Stimulated activated CD4-positive, alpha-beta T cell treated with anti-CD3 and anti-CD28 coated beads, TNF-alpha, amount 100 ng/mL, for 4 hours (primary cell): ENCODE data around the gene TOR2A.

Experiments used
- DNase-seq, 3 experiments: peaks; one replicate each; pipeline ENCODE4 v3.0.0-alpha.2; 2020; ENCODE audit warnings: low read depth in 3 of 3

TOR2A gene

DNA sequence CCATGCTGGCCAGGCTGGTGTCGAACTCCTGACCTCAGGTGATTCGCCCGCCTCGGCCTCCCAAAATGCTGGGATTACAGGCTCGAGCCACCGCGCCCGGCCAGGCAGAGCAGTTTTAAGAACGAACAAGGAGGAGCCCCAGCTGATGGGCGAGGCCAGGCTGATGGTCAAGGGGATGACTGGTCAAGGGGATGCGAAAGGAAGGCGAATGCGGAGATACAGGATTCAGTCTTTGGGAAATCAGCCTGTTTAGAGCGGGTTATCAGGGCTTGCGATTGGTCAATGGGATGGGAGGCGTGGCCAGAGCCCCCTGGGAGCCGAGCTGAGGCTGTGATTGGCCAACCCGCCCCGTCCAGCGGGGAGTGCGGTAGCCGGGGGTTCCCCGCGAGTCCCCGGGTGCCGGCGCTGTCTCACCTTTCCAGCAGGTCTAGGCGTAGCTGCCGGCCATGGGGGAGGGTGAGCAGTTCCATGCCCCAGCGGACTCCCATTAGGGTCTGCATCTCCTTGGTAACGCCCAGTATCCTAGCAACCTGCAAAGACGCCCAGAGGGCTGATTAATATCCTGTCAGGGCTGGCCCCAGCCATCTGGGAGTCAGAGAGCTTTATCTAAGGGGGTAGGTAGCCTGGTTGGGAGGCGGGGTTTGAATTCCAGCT, 7.5 kb upstream of the TOR2A start:
- DNase-seq: no peak

DNA sequence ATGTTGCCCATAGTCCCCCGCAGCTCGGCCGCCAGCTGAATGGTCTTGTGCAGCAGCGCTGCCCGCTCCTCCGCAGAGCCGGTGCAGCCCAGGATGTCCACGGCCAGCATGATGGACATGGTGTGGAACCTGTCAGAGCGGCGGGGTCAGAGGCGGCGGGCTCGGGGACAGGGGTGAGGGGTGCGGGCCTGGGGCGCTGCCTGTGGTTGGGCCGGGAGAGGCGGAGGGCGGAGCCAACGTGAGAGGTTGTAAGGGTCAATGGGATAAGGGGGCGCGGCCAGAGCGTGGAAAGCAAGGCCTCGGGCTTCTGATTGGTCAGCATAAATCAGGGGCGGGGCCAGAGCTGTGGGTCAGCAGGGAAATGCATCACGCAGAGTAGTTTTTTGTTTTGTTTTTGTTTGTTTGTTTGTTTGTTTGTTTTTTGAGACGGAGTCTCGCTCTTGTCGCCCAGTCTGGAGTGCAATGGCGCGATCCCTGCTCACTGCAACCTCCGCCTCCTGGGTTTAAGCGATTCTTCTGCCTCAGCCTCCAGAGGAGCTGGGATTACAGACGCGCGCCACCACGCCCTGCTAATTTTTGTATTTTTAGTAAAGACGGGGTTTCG, 6.8 kb upstream of the TOR2A start:
- DNase-seq: no peak

DNA sequence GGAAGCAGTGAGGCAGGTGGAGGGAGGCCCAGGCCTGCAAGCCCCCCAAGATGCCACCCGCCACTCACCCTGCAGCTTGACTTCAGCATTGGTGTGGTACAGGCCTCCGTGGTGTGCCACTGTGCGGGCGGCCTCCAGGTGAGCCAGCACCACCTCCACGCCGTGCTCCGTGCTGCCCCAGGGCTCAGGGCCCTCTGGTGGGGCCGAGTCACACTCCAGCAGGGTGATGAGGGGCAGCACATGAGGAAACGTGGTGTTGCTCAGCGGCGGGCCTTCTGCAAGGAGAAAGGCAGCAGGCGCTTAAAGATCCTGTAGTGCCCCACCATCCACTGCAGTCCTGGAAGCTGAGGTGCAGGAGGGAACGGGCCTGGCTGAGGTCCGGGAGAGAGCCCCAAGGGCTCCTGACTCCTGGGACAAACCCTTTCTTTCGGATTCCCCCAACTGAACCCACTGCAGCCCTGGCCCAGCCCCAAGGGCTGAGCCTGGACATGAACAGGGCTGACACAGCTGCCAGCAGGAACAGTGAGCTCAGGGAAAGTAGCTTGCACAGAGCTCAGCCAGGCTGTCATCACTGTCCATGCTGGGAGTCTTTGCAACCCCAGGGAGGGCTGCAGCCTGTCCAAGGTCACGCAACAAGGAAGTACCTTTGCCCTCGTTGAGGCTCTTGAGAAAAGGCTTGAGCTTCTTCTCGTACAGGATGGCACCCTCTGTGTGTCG, 4.7 kb upstream of the TOR2A start:
- DNase-seq: no peak

DNA sequence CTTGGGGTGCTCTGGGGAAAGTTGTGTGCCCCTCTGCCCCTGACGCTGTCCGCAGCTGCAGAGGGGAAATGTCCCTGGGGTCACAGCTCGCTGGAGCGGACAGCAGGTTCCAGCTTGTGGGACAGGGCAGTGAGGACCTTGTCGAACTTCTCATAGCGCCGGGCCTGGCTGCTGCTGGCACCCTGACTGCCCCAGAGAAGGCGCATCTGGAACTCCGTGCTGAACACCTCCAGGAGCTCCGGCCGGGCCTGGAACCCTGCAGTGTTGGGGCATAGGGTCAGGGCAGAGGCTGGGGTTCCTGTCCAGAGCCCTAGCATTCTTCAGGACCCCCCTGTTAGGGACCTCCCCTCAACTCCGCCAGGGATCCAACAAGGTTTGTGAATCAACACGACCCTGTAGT, 3.6 kb upstream of the TOR2A start:
- DNase-seq: no peak

DNA sequence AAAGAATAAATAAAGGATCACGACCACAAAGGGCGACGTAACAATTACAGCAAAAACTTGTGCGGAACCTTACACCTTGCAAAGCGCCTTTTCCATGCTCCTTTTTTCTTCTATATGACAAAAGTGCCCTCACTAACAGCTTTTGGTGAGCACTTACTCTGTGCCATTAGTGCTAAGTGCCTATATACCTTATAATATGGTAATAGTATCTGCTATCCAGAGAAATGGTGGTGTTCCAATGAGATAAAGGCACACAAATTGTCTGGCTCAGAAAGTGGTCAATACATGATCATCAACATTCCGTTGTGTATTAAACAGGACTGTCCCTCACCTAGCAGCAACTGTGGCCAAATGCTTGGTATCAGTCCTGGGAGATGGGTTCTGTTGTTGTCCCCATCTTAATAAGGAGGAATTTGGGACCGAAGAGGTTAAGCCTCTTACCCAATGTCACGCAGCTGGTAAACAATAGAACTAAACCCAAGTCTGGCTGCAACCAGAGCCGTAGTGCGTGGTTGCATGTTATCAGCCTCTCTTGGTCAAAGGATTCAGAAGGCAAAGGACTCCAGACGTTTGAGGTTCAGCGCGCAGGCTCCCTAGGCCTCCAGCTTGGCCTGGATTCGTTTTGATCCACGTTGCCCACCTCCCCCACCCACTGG, 564 bp upstream of the TOR2A start:
- no peak for DNase-seq

DNA sequence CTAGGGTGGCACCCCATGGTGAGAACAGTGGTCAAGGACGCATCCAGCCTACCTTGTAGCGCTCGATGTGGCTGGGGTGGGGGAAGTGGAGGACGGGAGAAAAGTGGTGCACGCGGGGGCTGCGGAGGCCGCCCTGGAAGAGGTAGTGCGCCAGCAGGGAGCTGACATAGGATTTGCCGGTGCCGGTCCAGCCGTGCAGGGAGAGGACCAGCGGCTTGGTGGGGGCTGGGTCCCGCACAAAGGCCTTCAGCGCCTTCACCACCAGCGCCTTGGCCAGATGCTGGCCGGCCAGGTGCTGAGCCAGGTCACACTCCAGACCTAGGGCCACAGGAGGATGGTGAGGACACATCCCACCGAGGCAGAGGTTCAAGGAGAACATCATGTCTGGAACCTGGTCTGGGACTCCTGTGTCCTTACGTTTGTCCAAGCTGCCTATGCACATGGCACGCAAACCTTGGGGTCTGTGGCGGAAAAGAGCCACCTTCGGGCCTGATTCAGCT, 797 bp downstream of the TOR2A start:
- no peak for DNase-seq

DNA sequence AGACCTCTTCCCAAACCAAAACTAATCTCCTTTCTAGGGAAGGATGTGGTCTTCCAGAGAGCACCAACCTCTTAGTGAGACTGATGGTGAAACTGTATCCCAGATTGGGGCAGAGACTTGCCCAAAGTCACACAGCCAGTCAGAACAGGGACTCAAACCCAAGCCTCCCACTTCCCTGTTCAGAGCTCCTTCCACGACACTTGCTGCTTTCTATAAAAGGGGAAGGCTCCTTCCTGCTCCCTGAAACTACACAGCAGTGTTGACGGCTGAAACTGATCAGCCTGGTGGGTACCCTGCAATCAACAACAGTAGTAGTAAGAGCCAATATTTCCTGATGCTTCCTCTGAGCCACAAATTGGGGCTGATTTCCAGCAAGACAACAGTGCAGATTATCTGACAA, 1.5 kb downstream of the TOR2A start:
- no peak for DNase-seq

DNA sequence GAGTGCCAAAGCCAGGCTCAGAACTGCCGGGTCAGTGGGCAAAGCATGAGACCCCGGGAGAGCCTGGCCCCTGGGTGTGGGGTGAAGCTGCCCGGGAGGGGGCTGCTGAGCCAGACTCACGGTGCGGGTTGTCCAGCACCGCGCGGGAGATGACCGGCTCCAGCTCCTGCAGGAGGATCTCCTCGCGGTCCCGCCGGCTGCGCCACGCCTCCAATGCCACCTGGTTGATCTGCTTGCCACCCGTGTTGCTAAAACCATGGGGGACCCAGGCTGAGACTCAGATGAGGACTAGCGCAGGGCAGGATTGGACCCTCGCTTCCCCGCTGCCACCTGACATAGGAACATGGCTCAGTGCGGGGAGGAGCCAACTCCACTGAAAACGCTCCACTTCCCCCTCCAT, 2.6 kb downstream of the TOR2A start:
- DNase-seq: no peak

DNA sequence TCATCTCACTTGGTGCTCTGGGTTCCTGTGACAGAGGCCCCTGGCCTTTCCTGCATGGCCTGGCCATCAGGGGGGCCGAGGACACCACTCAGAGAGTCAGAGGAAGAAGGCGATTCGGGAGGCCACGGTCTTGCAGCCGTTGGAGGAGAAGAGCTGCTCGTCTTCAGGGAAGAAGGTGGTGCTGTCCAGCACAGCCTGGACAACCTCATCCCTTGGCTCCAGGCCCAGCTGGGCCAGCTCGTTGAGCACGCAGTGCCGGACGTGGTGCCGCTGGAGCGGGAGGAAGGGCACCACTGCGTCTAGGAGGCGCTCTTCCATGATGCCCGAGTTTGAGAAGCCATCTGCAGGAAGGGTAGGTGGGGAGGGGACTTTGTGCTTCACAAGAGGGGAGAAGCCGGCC, 3.2 kb downstream of the TOR2A start:
- DNase-seq: no peak

DNA sequence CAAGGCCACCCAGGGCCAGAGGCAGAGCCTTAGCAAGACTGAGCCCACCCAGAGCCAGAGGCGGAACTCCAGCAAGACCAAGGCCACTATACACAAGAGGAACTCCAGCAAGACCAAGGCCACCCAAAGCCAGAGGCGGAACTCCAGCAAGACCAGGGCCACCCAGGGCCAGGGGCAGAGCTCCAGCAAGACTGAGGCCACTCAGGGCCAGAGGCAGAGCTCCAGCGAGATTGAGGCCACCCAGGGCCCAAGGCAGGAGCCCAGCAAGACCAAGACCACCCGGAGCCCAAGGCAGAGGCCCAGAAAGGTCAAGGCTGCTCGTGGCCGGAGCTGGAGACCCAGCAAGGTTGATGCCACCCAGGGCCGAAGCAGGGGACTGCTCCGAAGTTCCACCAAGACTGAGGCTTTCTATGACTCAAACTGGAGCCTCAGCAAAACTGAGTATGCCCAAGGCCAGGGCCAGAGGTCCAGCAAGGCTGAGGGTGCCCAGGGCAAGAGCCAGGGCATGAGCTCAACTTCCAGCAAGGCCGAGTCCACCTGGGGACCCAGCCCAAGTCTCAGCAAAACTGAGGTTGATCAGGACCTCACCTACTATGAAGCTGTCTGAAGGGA, 4.2 kb downstream of the TOR2A start:
- no peak for DNase-seq

DNA sequence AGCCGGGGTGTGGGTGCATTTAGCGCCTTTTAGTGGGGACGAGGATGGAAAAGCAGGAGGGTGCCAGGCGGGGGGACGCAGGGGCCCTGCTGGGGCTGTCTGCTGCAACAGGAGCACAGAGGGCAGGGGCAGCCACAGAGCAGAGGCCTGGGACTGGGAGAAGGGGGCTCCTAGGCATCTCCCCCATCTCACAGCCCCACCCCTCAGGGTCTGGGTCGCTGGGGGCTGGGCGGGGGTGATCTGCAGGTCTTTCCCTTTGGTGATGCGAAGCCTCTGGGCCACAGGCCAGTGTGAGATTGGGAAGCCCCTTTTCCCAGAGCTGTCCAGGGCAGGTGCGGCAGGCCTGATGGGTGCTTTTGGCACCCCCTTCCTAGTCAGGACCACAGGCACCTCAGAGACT, 4.8 kb downstream of the TOR2A start:
- no peak for DNase-seq

DNA sequence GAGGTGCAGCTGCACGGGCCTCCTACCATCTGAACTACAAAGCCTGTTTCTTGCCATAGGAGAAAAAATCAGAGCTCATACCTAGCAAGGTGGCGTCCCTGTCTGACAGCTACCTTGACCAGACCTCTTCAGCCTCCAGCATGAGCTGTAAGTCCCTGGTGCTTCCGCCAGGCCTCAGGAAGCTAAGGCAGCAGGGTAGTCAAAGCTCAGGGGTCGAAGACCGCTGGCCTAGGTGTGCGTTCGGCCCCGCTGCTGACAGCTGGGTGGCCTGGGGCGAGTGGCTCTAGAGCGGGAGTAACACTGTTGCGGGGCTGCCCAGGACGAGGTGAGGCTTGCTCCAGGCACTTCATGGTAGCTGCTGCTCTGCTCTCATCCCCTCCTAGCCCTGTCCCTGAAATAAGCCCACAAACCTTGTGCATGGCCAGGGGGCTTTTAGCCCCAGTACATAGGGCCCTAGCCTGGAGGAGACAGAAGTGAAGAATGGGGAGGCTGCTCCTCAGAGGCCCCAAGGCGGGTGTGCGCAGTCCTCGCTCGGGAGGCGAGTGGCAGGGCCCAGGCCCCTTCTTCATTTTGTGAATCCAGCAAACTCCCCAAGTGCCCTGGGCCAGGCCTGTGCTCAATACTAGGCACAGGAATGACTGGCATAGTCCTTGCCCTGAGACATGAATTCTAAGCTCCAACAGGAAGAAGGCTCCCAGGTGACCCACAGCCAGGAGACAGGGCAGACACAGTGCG, 5.4 kb downstream of the TOR2A start:
- no peak for DNase-seq

DNA sequence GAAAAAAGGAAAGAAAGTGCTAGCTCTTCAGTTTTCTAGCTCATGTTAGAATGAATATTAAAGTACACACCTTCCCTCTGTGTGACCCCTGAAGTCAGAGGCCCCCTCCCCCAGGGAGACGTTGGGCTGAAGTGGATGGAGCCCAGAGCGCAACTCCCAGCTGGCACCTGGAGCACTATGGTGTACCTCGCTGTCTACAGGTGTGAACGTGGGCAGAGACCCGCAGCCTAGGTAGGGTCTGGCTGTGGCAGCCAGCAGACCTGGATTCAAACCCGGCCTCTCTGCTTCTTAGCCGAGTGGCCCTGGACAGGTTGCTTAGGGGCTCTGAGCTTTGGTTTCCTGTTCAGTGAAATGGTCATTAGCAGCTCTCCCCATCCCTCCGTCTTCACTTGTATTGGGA, 6.3 kb downstream of the TOR2A start:
- no peak for DNase-seq

DNA sequence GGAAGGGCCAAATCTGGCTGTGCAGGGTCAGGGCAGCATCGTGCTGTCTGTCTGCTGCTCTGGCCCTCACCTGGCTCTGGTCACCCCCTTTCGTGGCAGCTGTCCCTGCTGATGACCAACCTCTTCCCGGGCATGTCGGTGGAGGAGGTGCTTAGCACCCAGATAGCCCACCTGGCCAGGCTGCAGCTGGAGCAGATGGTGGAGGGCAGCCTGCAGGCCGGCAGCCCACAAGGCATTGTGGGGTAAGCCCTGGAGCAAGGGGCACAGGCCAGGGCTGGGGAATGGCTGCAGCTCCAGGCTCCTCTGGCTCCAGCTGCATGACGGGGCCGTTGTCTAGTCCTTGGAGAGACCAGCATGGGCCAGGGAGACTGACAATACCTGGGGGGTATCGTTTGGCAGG, 8.2 kb downstream of the TOR2A start:
- no peak for DNase-seq

DNA sequence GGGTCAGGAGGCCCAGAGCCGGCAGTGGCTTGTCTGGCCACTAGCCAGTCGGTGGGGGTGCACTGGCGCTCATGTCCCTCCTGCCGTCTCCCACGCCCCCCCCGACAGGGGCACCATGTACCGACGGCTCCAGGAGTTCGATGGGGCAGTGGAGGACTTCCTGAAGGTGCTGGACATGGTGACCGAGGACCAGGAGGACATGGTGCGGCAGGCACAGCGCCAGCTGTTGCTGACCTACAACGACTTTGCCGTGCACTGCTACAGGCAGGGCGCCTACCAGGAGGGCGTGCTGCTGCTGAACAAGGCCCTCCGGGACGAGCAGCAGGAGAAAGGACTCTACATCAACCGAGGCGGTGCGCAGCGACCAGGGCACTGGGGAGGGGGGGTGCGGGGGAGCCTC, 11.1 kb downstream of the TOR2A start:
- DNase-seq: no peak

DNA sequence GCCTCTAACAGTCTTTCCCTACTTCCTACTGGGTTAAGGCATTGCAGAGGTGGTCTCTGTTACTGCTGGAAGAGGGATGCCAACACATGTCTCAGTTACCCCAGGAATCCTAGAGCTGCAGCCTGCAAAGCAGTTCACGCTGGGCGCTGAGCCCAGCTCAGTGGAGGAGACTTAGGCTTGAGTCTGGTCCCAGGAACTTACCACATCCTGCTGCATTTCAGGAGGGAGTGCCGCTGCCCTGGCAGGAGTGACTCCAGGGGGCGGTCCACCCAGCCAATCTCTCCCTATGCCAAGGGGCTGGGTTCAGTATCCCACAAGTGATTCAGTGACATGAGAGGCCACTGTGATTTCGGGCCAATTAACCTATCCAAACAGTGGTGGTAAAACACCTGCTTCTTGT, 11.7 kb downstream of the TOR2A start:
- DNase-seq: no peak

DNA sequence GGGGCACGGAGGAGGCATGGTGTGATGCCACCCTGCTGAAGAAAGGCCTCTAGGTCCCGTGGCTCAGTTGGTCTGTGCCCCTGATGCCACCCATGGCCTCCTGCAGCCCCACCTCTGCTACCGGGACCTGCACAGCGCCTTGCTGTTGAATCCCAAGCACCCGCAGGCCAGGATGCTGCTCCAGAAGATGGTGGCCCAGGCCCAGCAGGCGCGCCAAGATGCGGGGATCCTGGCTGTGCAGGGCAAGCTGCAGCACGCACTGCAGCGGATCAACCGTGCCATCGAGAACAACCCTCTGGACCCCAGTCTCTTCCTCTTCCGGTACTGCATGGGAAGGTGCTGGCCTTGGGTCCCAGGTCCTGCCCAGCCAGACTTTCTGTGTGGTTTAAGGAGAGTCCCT, 12.1 kb downstream of the TOR2A start:
- no peak for DNase-seq

DNA sequence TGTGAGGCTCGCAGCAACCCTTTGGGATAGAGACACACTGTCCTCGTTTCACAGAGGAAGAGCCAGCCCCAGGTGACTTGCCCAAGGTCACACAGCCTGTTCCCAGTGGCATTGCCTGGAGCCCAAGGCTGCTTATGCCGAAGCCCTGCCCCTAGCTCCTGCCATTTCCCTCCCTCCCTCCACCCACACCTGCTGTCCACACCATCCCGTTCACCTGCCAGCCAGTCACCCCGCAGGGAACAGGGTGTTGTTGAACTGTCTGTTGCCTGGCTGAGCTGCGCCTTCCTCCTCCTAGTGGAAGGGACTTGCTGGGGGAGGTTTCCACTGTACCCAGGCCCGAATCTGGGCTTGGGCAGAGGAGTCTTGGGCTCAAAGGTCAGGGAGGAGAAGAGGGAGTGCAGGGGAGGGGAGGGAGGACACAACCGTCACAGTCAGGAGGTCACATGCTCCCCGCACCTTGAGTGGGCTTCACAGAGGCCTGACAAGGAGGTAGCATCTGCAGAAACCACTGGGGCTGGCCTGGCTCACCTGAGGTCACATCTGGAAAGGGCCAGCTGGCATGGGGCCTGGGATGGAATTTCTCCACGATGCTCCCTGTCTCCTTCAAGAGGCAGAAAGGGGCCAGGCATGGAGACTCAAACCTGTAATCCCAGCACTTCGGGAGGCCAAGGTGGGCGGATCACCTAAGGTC, 12.9 kb downstream of the TOR2A start:
- DNase-seq: no peak

DNA sequence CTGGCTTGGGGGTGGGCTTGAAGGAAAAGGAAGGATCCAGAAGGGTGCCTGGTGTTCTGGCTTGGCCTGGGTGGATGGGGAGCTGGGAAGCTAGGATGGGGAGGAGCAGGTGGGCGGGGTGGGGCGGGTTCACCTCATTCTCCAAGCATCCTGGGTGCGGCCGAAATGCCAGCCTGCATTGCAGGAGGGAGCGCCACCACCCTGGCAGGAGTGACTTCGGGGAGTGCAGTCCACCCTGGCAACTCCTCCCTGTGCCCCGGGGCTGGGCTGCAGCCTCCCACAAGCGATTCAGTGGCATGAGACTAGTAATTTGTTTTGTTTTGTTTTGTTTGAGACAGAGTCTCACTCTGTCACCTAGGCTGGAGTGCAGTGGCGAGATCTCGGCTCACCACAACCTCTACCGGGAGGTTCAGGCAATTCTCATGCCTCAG, 13.7 kb downstream of the TOR2A start:
- DNase-seq: no peak

DNA sequence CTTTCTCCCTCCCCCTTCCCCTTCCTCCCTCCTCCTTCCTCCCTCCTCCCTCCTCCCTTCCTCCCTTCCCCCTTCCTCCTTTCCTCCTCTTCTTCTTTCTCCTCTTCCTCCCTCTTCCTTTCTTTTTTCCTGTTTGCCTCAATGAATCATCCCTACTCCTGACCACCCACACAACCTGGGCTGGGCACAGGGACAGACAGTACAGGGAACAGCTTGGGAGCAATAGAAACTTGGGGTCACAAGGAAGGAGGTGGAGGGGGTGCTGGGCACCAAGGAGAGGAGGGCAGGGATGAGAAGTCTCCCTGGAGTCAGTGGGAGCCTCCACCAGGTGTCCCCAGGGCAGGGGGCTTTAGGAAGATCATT, 14.2 kb downstream of the TOR2A start:
- DNase-seq: no peak
